ENCODE measurements around the gene RNF144A.

DNA sequence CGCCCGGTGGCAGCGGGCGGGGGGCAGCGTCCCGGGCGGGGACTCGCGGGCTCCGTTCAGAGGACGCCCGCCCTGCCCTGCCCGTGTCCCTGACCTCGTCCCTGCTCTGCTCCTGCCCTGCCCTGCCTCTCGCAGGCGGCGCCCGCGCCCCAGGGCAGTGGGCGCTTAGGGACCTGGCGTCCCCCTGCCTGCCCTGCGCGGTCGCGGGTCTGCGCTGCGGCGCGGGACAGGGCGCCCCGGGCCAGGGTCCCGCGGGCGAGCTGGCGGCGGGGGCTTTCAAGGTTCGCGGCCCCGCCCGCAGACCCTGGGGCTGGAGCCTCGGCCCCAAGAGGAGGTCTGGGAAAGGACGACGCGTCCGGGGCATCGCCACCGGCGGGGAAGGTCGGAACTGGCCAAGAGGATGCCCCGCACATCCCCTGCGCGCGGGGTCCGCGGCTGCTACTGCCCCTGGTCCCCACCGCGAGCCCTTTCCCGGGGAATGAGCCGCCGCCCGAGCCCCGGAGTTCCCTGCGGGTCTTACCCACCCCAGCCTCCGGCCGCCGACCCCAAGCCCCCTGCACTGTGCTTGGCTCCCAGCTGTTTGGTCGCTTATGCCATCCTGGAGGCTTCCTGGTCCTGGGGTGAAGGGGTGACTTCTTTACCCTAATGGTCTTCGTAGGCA, 679 bp downstream of the RNF144A start:
- TF ChIP-seq POLR2A (IDR thresholded peaks at IDR 0.05) (no peak), POLR2AphosphoS5 (IDR thresholded peaks at IDR 0.05) (peak in 2 of 3 donors; percentile 77 to 78)
